Ishikawa (cell line): Measurements from ENCODE around the gene OR11A1.

Experiments used
- EP300 ChIP-seq: IDR thresholded peaks from 2 replicates; pipeline ENCODE4 v1.6.1; 2012; ENCODE audit warnings: borderline replicate concordance
- RAD21 ChIP-seq: IDR thresholded peaks from 2 replicates; pipeline ENCODE4 v1.6.1; 2012; ENCODE audit warnings: low read depth
- TAF1 ChIP-seq: IDR thresholded peaks from 2 replicates; pipeline ENCODE4 v1.6.1; 2012; ENCODE audit warnings: low read depth, mild to moderate bottlenecking
- YY1 ChIP-seq: IDR thresholded peaks from 2 replicates; pipeline ENCODE4 v1.6.1; 2012; ENCODE audit warnings: low read depth
- ZBTB7A ChIP-seq: IDR thresholded peaks from 2 replicates; pipeline ENCODE4 v1.6.1; 2012; ENCODE audit warnings: low read depth
- TF ChIP-seq, protein P1 (sequence below): IDR thresholded peaks from 2 replicates; pipeline ENCODE4 v1.6.1; 2012
- TF ChIP-seq, protein P2 (sequence below): IDR thresholded peaks from 2 replicates; pipeline ENCODE4 v1.6.1; 2012
- TF ChIP-seq, protein P3 (sequence below): IDR thresholded peaks from 2 replicates; pipeline ENCODE4 v1.6.1; 2012; ENCODE audit warnings: low read depth, mild to moderate bottlenecking

DNA sequence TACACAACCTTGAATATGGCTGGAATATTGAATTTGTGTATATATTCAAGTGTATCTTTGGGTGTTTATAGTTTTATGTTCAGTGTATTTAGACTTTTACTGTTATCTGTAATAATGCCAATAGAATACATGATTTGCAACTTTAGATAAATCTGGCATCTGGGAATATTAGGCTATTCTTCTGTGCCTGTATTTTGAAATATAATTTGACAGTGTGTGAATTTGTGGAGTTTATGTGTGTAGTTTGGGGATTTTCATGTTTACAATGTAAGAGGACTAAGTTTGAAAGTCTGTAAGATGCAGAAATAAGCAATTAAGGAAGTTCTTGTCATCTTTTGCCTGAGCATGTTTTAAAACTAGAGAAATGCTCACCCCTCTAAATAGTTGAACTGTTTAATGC lies 17.9 kb downstream of the OR11A1 start, which contains the start of gene OR10C1:
- TF ChIP-seq, protein P1, sequence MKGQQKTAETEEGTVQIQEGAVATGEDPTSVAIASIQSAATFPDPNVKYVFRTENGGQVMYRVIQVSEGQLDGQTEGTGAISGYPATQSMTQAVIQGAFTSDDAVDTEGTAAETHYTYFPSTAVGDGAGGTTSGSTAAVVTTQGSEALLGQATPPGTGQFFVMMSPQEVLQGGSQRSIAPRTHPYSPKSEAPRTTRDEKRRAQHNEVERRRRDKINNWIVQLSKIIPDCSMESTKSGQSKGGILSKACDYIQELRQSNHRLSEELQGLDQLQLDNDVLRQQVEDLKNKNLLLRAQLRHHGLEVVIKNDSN, result no peak
- TF ChIP-seq EP300 (no peak), TAF1 (no peak), YY1 (no peak), RAD21 (no peak), ZBTB7A (no peak)
- TF ChIP-seq, protein P2, sequence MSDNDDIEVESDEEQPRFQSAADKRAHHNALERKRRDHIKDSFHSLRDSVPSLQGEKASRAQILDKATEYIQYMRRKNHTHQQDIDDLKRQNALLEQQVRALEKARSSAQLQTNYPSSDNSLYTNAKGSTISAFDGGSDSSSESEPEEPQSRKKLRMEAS, result no peak
- TF ChIP-seq, protein P3, sequence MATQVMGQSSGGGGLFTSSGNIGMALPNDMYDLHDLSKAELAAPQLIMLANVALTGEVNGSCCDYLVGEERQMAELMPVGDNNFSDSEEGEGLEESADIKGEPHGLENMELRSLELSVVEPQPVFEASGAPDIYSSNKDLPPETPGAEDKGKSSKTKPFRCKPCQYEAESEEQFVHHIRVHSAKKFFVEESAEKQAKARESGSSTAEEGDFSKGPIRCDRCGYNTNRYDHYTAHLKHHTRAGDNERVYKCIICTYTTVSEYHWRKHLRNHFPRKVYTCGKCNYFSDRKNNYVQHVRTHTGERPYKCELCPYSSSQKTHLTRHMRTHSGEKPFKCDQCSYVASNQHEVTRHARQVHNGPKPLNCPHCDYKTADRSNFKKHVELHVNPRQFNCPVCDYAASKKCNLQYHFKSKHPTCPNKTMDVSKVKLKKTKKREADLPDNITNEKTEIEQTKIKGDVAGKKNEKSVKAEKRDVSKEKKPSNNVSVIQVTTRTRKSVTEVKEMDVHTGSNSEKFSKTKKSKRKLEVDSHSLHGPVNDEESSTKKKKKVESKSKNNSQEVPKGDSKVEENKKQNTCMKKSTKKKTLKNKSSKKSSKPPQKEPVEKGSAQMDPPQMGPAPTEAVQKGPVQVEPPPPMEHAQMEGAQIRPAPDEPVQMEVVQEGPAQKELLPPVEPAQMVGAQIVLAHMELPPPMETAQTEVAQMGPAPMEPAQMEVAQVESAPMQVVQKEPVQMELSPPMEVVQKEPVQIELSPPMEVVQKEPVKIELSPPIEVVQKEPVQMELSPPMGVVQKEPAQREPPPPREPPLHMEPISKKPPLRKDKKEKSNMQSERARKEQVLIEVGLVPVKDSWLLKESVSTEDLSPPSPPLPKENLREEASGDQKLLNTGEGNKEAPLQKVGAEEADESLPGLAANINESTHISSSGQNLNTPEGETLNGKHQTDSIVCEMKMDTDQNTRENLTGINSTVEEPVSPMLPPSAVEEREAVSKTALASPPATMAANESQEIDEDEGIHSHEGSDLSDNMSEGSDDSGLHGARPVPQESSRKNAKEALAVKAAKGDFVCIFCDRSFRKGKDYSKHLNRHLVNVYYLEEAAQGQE, result no peak
